SU-DHL-6 (cell line): ENCODE results near the gene COL6A1.

Experiments used
- CTCF ChIP-seq: fragments of 200-600 bp; sonication (generic); IDR thresholded peaks from one replicate; pipeline ENCODE4 v1.5.1; 2017; ENCODE audit warnings: antibody characterized with exemption, mild to moderate bottlenecking, low read length, moderate library complexity; ENCODE audit not compliant: insufficient read depth, poor library complexity, severe bottlenecking
- EZH2phosphoT487 ChIP-seq: fragments of 200-600 bp; sonication (generic), shearing (Covaris generic); conservative IDR thresholded peaks from 2 replicates; pipeline ENCODE4 v1.6.1; 2018; ENCODE audit warnings: mild to moderate bottlenecking, antibody characterized with exemption, low read length, moderate library complexity, mixed read lengths

- no peak for TF ChIP-seq CTCF
- TF ChIP-seq EZH2phosphoT487: no peak
Observed at GRCh38 chr21:45969921-45970673, 11.5 kb upstream of the COL6A1 start.
